K562 (cell line): ENCODE results near the gene DCP1B. TPM values are rescaled to one million over a fixed set of nuclear protein-coding genes. Genes with fewer than 3 reads are reported as not detected.

Source experiments
- ATAC-seq: fragments of 200-7000 bp; cut with Tn5 transposase; 3 replicates; pipeline ENCODE4 v1.9.1; 2020; ENCODE audit warnings: moderate library complexity
- BruUV-seq: library from RNA; stranded (reverse); fragments of 400-500 nt; replicated peaks from 2 replicates; lab custom pipeline; 2021; lab: Mats Ljungman, UMichigan
- CTCF ChIA-PET: fragments of 300-600 bp; formaldehyde crosslinking; extraction: SDS; loops from one replicate; lab custom pipeline; 2021; ENCODE audit warnings: low intra/inter-chr PET ratio; lab: Yijun Ruan, JAX
- POLR2A ChIA-PET: fragments of 300-600, 350-650 bp; sonication (Branson Sonifier 250); formaldehyde crosslinking; extraction: SDS; loops from one replicate; lab custom pipeline; 2021; ENCODE audit warnings: antibody characterized with exemption, inconsistent platforms; lab: Yijun Ruan, JAX
- DNase-seq, 4 experiments: peaks; one replicate each; pipeline versions ENCODE4 v3.0.0 to v3.0.0-alpha.2; 2011 to 2018; ENCODE audit warnings: low spot score in 3 of 4, mixed read lengths in 3 of 4; ENCODE audit errors: extremely low read depth in 1 of 4
- FAIRE-seq: peaks from 2 replicates; lab custom pipeline; 2011; peaks lifted over from hg19 to GRCh38; lab: Jason Lieb, UNC
- H2AFZ ChIP-seq: 2 replicates; pipeline ENCODE4 v1.6.0; 2011; ENCODE audit warnings: low read depth, low read length, control low read depth, inconsistent platforms
- H3K27ac ChIP-seq: fragments of 200-600 bp; 3 replicates; pipeline ENCODE4 v1.8.0; 2011; ENCODE audit warnings: low read depth, mild to moderate bottlenecking, control low read depth, inconsistent platforms, low read length, moderate library complexity, mixed read lengths; ENCODE audit errors: extremely low read depth
- H3K27me3 ChIP-seq, 2 experiments: fragments of 300-600 bp in 1 of 2; 2 replicates in 1 of 2; 3 replicates in 1 of 2; pipeline versions ENCODE4 v1.6.0 to v1.8.0; 2011; ENCODE audit warnings: inconsistent platforms in 2 of 2, low read length in 2 of 2, mild to moderate bottlenecking in 1 of 2, mixed read lengths in 1 of 2, moderate library complexity in 1 of 2; ENCODE audit not compliant: control insufficient read depth in 2 of 2, insufficient read depth in 2 of 2
- H3K36me3 ChIP-seq: fragments of 300-600 bp; 3 replicates; pipeline ENCODE4 v1.8.0; 2011; ENCODE audit warnings: mild to moderate bottlenecking, low read length, inconsistent platforms; ENCODE audit not compliant: control insufficient read depth, insufficient read depth
- H3K4me1 ChIP-seq, 2 experiments: fragments of 200-600 bp in 1 of 2; replicated peaks in 1 of 2; 2 replicates in 1 of 2; 3 replicates in 1 of 2; pipeline versions ENCODE4 v1.5.1 to v1.8.0; 2011; ENCODE audit warnings: inconsistent platforms in 2 of 2, low read length in 2 of 2, mild to moderate bottlenecking in 1 of 2, mixed read lengths in 1 of 2, moderate library complexity in 1 of 2; ENCODE audit not compliant: control insufficient read depth in 2 of 2, insufficient read depth in 2 of 2
- H3K4me2 ChIP-seq: 2 replicates; pipeline ENCODE4 v1.6.1; 2011; ENCODE audit warnings: low read length, control low read depth, inconsistent platforms, mixed read lengths; ENCODE audit not compliant: insufficient read depth
- H3K4me3 ChIP-seq: fragments of 200-600 bp; sonication (generic), shearing (Covaris generic); 2 replicates; pipeline ENCODE4 v1.5.1; 2016; ENCODE audit warnings: control low read depth, inconsistent platforms
- H3K79me2 ChIP-seq: fragments of 200-600 bp; 3 replicates; pipeline ENCODE4 v1.8.0; 2011; ENCODE audit warnings: low read length, inconsistent platforms; ENCODE audit not compliant: control insufficient read depth, insufficient read depth
- H3K9ac ChIP-seq, 2 experiments: 2 replicates each; pipeline versions ENCODE4 v1.6.0 to v1.6.1; 2011; ENCODE audit warnings: low read depth in 2 of 2, low read length in 2 of 2, control low read depth in 1 of 2, inconsistent platforms in 1 of 2, mild to moderate bottlenecking in 1 of 2, mixed read lengths in 1 of 2; ENCODE audit not compliant: insufficient read depth in 1 of 2
- H3K9me1 ChIP-seq: one replicate; pipeline ENCODE4 v1.6.0; 2011; ENCODE audit warnings: inconsistent platforms, mild to moderate bottlenecking, low read length, moderate library complexity; ENCODE audit not compliant: control insufficient read depth, insufficient read depth
- H3K9me3 ChIP-seq: replicated peaks from 2 replicates; pipeline ENCODE4 v1.5.1; 2011; ENCODE audit warnings: low read depth, low read length, inconsistent platforms; ENCODE audit not compliant: control insufficient read depth, insufficient read depth
- H4K20me1 ChIP-seq: replicated peaks from 2 replicates; pipeline ENCODE4 v1.6.1; 2011; ENCODE audit warnings: low read length, inconsistent platforms, mixed read lengths; ENCODE audit not compliant: control insufficient read depth, insufficient read depth
- ADNP ChIP-seq: fragments of 200-800 bp; sonication (Bioruptor generic); IDR thresholded peaks from 2 replicates; pipeline ENCODE4 v1.6.1; 2016; ENCODE audit warnings: missing genetic modification characterization, missing compliant biosample characterization
- ATF4 ChIP-seq: fragments of 450-650 bp; formaldehyde crosslinking; IDR thresholded peaks from 2 replicates; pipeline ENCODE4 v1.4.0; 2022; ENCODE audit warnings: mild to moderate bottlenecking, moderate library complexity
- BDP1 ChIP-seq: IDR thresholded peaks from 3 replicates; pipeline ENCODE4 v1.6.1; 2011; ENCODE audit not compliant: insufficient read length, insufficient read depth
- CTCFL ChIP-seq: IDR thresholded peaks from 2 replicates; pipeline ENCODE4 v1.6.1; 2011; ENCODE audit warnings: borderline replicate concordance, low read depth, mild to moderate bottlenecking, moderate library complexity, low read length; ENCODE audit not compliant: insufficient read depth, poor library complexity, severe bottlenecking
- HSF4 ChIP-seq: fragments of 250-450 bp; sonication (Bioruptor Pico); IDR thresholded peaks from 2 replicates; pipeline ENCODE4 v2.1.2; 2022; ENCODE audit warnings: mild to moderate bottlenecking, moderate library complexity, borderline replicate concordance
- KAT2B ChIP-seq: IDR thresholded peaks from one replicate; pipeline ENCODE4 v1.6.1; 2012; ENCODE audit warnings: low read depth, mild to moderate bottlenecking, control low read depth, inconsistent platforms, low read length, moderate library complexity
- PCBP1 ChIP-seq: fragments of 200-400 bp; formaldehyde crosslinking; IDR thresholded peaks from 2 replicates; pipeline ENCODE4 v1.6.1; 2018; ENCODE audit warnings: mild to moderate bottlenecking, low read depth, low read length; ENCODE audit not compliant: poor library complexity, severe bottlenecking
- POLR2A ChIP-seq: fragments of 450-650 bp; conservative IDR thresholded peaks from 2 replicates; pipeline ENCODE4 v1.6.1; 2016
- PRMT5 ChIP-seq: sonication (generic); formaldehyde crosslinking; IDR thresholded peaks from 2 replicates; pipeline ENCODE4 v1.5.0; 2020; ENCODE audit warnings: missing genetic modification reagents
- SIN3A ChIP-seq, 2 experiments: fragments of 150-350 bp in 1 of 2; IDR thresholded peaks; 2 replicates each; pipeline ENCODE4 v1.6.1; 2011 to 2016; ENCODE audit warnings: borderline replicate concordance in 2 of 2, low read depth in 2 of 2, low read length in 2 of 2, mild to moderate bottlenecking in 2 of 2, moderate library complexity in 2 of 2; ENCODE audit not compliant: control insufficient read depth in 1 of 2
- SNAPC5 ChIP-seq: fragments of 250-450 bp; sonication (Bioruptor Pico); IDR thresholded peaks from 2 replicates; pipeline ENCODE4 v1.8.0; 2021; ENCODE audit warnings: moderate library complexity, mild to moderate bottlenecking, inconsistent platforms
- SUPT5H ChIP-seq: fragments of 450-650 bp; IDR thresholded peaks from 2 replicates; pipeline ENCODE4 v1.6.1; 2016
- TFAP4 ChIP-seq: sonication (generic); formaldehyde crosslinking; IDR thresholded peaks from 2 replicates; pipeline ENCODE4 v1.8.0; 2022; ENCODE audit warnings: missing genetic modification reagents, mild to moderate bottlenecking, moderate library complexity, borderline replicate concordance
- USF2 ChIP-seq: sonication (generic); formaldehyde crosslinking; IDR thresholded peaks from 2 replicates; pipeline ENCODE4 v1.5.0; 2020; ENCODE audit warnings: missing genetic modification reagents
- ZFX ChIP-seq: sonication (generic); formaldehyde crosslinking; IDR thresholded peaks from 2 replicates; pipeline ENCODE4 v1.8.0; 2022; ENCODE audit warnings: mild to moderate bottlenecking, missing genetic modification reagents, moderate library complexity
- ZNF311 ChIP-seq: fragments of 250-450 bp; sonication (Bioruptor Pico); IDR thresholded peaks from 2 replicates; pipeline ENCODE4 v1.4.0; 2020; ENCODE audit warnings: mild to moderate bottlenecking, moderate library complexity
- whole genome bisulfite sequencing: fragments of 100-300 bp; shearing (Covaris generic); methylation state at CpG from one replicate; pipeline ENCODE4 v1.1.6; 2016; ENCODE audit warnings: low coverage, mixed read lengths; ENCODE audit not compliant: insufficient coverage; ENCODE audit errors: missing lambda C conversion rate; 5-methylcytosine and 5-hydroxymethylcytosine counted together
- in situ Hi-C: fragments of 300-500 bp; cut with MboI; formaldehyde crosslinking; loops from 4 replicates; pipeline ENCODE4 v1.15.0; 2018; ENCODE audit warnings: inconsistent platforms, mixed read lengths
- intact Hi-C: fragments of 100-400 bp; cut with micrococcal nuclease; formaldehyde crosslinking; loops from 2 replicates; pipeline ENCODE4 v1.14.2; 2022
- polyA plus RNA-seq, 8 experiments: library from polyadenylated mRNA; depleted of rRNA in 4 of 8; stranded (reverse) in 5 of 8; unstranded in 3 of 8; fragments of >200 nt; fragmentation: Nextera tagmentation in 2 of 8; fragmentation: Illumina TruSeq in 1 of 8; extraction: Ambion mirVana in 2 of 8; extraction: Trizol in 1 of 8; gene quantifications; 2 replicates each; pipeline versions ENCODE4 v1.2.1 to v1.2.3, GENCODE V29; 2011 to 2014; ENCODE audit warnings: inconsistent platforms in 1 of 8, missing spikeins in 1 of 8
- total RNA-seq, 7 experiments: library from RNA; depleted of rRNA in 6 of 7; stranded (reverse); fragments of >200 nt in 6 of 7; fragmentation: Illumina TruSeq in 2 of 7; extraction: Trizol in 2 of 7; gene quantifications; 2 replicates each; pipeline versions ENCODE4 v1.2.1 to v1.2.3, GENCODE V29; 2011 to 2021; ENCODE audit warnings: low replicate concordance in 1 of 7

DCP1B gene
- total and polyA plus RNA-seq, 9 of the 15 experiments (the other 6 are each of a cell fraction or from before 2014, with no cell fraction given): 0.83 to 7.3 (median 3.4) TPM

- BruUV-seq: no TSS peak
- in situ Hi-C loops (no loop called here), intact Hi-C loops (no loop called here)
- CTCF ChIA-PET: no interaction called here
- Histone ChIP-seq H3K9me3 (no peaks in the 10 kb centered on the region), H3K4me1 (peaks cover 0 to 3% of the 10 kb centered on the region in 2 experiments; a peak in 1 of 5 replicates), H3K27ac (no peak overlapping the region), H3K9ac (no peak overlapping the region), H3K4me2 (no peak overlapping the region), H3K4me3 (no peak overlapping the region), H3K36me3 (no peaks in the 10 kb centered on the region), H3K9me1 (no peaks in the 10 kb centered on the region), H3K79me2 (peaks cover 4% of the 10 kb centered on the region; the same call in 2 of the 3 replicates), H4K20me1 (no peaks in the 10 kb centered on the region), H3K27me3 (no peaks in the 10 kb centered on the region; a peak in 1 of 5 replicates), H2AFZ (no peak overlapping the region)
- DNase-seq (no peak), ATAC-seq (no peak), FAIRE-seq (no peak)
- WGBS: 1% methylated on average over 5 of the region's 5 CpGs
- POLR2A ChIA-PET: no interaction called here
- TF ChIP-seq CTCFL (no peak), HSF4 (CRISPR knock-in tag) (no peak), BDP1 (no peak), ATF4 (CRISPR knock-in tag) (no peak), PRMT5 (CRISPR knock-in tag) (no peak), POLR2A (no peak), SNAPC5 (no peak), ZFX (CRISPR knock-in tag) (no peak), TFAP4 (no peak), ZNF311 (CRISPR knock-in tag) (no peak), SIN3A (IDR thresholded peaks at IDR 0.05; ENCODE audit: borderline replicate concordance in 2 of 2, control insufficient read depth in 1 of 2, low read depth in 2 of 2, low read length in 2 of 2) (no peak), USF2 (CRISPR knock-in tag) (no peak), ADNP (tag) (no peak), KAT2B (no peak), PCBP1 (no peak), SUPT5H (no peak)
These were observed 4.4 kb upstream of the DCP1B start for GRCh38 chr12:2008677-2009076.
